Caco-2 (cell line): ENCODE results near the gene CTTN. TPM values are rescaled to one million over a fixed set of nuclear protein-coding genes. Genes with fewer than 3 reads are reported as not detected.

Source experiments
- BruUV-seq: library from RNA; stranded (reverse); fragments of 400-500 nt; replicated peaks from 2 replicates; lab custom pipeline; 2021; lab: Mats Ljungman, UMichigan
- CTCF ChIA-PET: fragments of 300-600 bp; sonication (Branson Sonifier 250); formaldehyde crosslinking; loops from one replicate; lab custom pipeline; 2022; ENCODE audit warnings: antibody characterized with exemption; lab: Charles Lee
- POLR2A ChIA-PET: fragments of 300-600 bp; sonication (Branson Sonifier 250); formaldehyde crosslinking; loops from one replicate; lab custom pipeline; 2022; ENCODE audit warnings: antibody characterized with exemption; lab: Charles Lee
- DNase-seq, 2 experiments: peaks; one replicate each; pipeline versions ENCODE4 v3.0.0 to v3.0.0-alpha.2; 2020 to 2022
- H3K27me3 ChIP-seq: replicated peaks from 2 replicates; pipeline ENCODE4 v1.6.0; 2011; ENCODE audit warnings: low read length; ENCODE audit not compliant: control insufficient read depth, insufficient read depth
- H3K36me3 ChIP-seq: 2 replicates; pipeline ENCODE4 v1.5.1; 2011; ENCODE audit warnings: low read length; ENCODE audit not compliant: control insufficient read depth, insufficient read depth
- H3K4me1 ChIP-seq: fragments of 250-450 bp; sonication (Bioruptor Pico); 2 replicates; pipeline ENCODE4 v1.5.1; 2020; ENCODE audit warnings: mild to moderate bottlenecking
- H3K4me3 ChIP-seq: 2 replicates; pipeline ENCODE4 v1.5.1; 2011; ENCODE audit warnings: low read depth, mild to moderate bottlenecking, control low read depth, low read length
- H3K9me3 ChIP-seq: fragments of 250-450 bp; sonication (Bioruptor Pico); 2 replicates; pipeline ENCODE4 v1.5.1; 2020; ENCODE audit warnings: mild to moderate bottlenecking, moderate library complexity
- H3K27ac Mint-ChIP-seq: one replicate; pipeline ENCODE4 v1.8.0; 2022; ENCODE audit warnings: mixed read lengths; ENCODE audit not compliant: unreplicated experiment
- H3K27me3 Mint-ChIP-seq: one replicate; pipeline ENCODE4 v1.8.0; 2022; ENCODE audit warnings: mixed read lengths; ENCODE audit not compliant: insufficient read depth, unreplicated experiment
- H3K36me3 Mint-ChIP-seq: one replicate; pipeline ENCODE4 v1.8.0; 2022; ENCODE audit warnings: mild to moderate bottlenecking, mixed read lengths; ENCODE audit not compliant: insufficient read depth, unreplicated experiment
- H3K4me1 Mint-ChIP-seq: one replicate; pipeline ENCODE4 v1.8.0; 2022; ENCODE audit warnings: low read depth, mixed read lengths; ENCODE audit not compliant: unreplicated experiment
- H3K4me3 Mint-ChIP-seq: one replicate; pipeline ENCODE4 v1.8.0; 2022; ENCODE audit warnings: mild to moderate bottlenecking, moderate library complexity, mixed read lengths; ENCODE audit not compliant: unreplicated experiment
- H3K9me3 Mint-ChIP-seq: one replicate; pipeline ENCODE4 v1.8.0; 2022; ENCODE audit warnings: mixed read lengths; ENCODE audit not compliant: unreplicated experiment
- CTCF ChIP-seq, 2 experiments: fragments of 200-600 bp in 1 of 2; IDR thresholded peaks; 1 replicate in 1 of 2; 2 replicates in 1 of 2; pipeline versions ENCODE4 v1.5.1 to v1.8.0; 2011 to 2022; ENCODE audit warnings: antibody characterized with exemption in 1 of 2, control low read depth in 1 of 2, inconsistent platforms in 1 of 2, low read depth in 1 of 2, low read length in 1 of 2, mild to moderate bottlenecking in 1 of 2, moderate library complexity in 1 of 2; ENCODE audit not compliant: insufficient read depth in 1 of 2, severe bottlenecking in 1 of 2, unreplicated experiment in 1 of 2
- intact Hi-C: fragments of 100-400 bp; cut with micrococcal nuclease; formaldehyde crosslinking; loops from one replicate; pipeline ENCODE4 v1.10.0; 2022; ENCODE audit not compliant: unreplicated experiment
- total RNA-seq: library from RNA; stranded (reverse); gene quantifications from 2 replicates; pipeline ENCODE4 v1.2.3, GENCODE V29; 2022

The CTTN gene
- total RNA-seq, 1 experiment from 2014 or later, result 502 TPM

- Histone ChIP-seq H3K4me3 (no peak overlapping the region), H3K9me3 (no peaks in the 10 kb centered on the region), H3K36me3 (peaks cover 22% of the 10 kb centered on the region), H3K4me1 (no peaks in the 10 kb centered on the region), H3K27me3 (no peaks in the 10 kb centered on the region)
- TF ChIP-seq CTCF (IDR thresholded peaks at IDR 0.05; ENCODE audit: insufficient read depth in 1 of 2, low read depth in 1 of 2, low read length in 1 of 2, severe bottlenecking in 1 of 2, unreplicated experiment in 1 of 2), result no peak
- intact Hi-C loops, result no loop called here
- POLR2A ChIA-PET, result no interaction called here
- Mint-ChIP-seq H3K27me3 (no peaks in the 10 kb centered on the region), H3K27ac (no peak overlapping the region), H3K36me3 (peaks cover 98% of the 10 kb centered on the region), H3K4me3 (no peak overlapping the region), H3K9me3 (no peaks in the 10 kb centered on the region), H3K4me1 (no peaks in the 10 kb centered on the region)
- no TSS peak for BruUV-seq
- CTCF ChIA-PET, result interaction anchor here (0.5 kb wide), 1 partner anchor 403 kb away, joined by 3 read pairs; no protein-coding TSS in a partner anchor
- DNase-seq, result no peak
Observed at GRCh38 chr11:70411713-70412452, 13.6 kb downstream of the CTTN start.

GRCh38 chr11:70413151-70413550 lies 14.8 kb downstream of the CTTN start:
- H3K27ac Mint-ChIP-seq, result no peak overlapping the region
- H3K9me3 Mint-ChIP-seq, result no peaks in the 10 kb centered on the region
- Histone ChIP-seq H3K4me3 (no peak overlapping the region), H3K36me3 (peaks cover 27% of the 10 kb centered on the region), H3K9me3 (no peaks in the 10 kb centered on the region), H3K4me1 (no peaks in the 10 kb centered on the region), H3K27me3 (no peaks in the 10 kb centered on the region)
- peaks cover 98% of the 10 kb centered on the region for H3K36me3 Mint-ChIP-seq
- ChIA-PET CTCF (no interaction called here), POLR2A (no interaction called here)
- no peak for TF ChIP-seq CTCF (IDR thresholded peaks at IDR 0.05; ENCODE audit: insufficient read depth in 1 of 2, low read depth in 1 of 2, low read length in 1 of 2, severe bottlenecking in 1 of 2, unreplicated experiment in 1 of 2)
- BruUV-seq, result no TSS peak
- no peak overlapping the region for H3K4me3 Mint-ChIP-seq
- H3K27me3 Mint-ChIP-seq, result no peaks in the 10 kb centered on the region
- DNase-seq, result no peak
- H3K4me1 Mint-ChIP-seq, result no peaks in the 10 kb centered on the region
- intact Hi-C loops, result no loop called here

GRCh38 chr11:70414341-70415100 lies 16.2 kb downstream of the CTTN start:
- Mint-ChIP-seq H3K9me3 (no peaks in the 10 kb centered on the region), H3K36me3 (peaks cover 98% of the 10 kb centered on the region), H3K27me3 (no peaks in the 10 kb centered on the region)

More at GRCh38 chr11:70414341-70415100, 16.2 kb downstream of the CTTN start:
- intact Hi-C loops, result no loop called here
- POLR2A ChIA-PET, result no interaction called here
- no TSS peak for BruUV-seq
- Histone ChIP-seq H3K4me1 (no peaks in the 10 kb centered on the region), H3K36me3 (peaks cover 28% of the 10 kb centered on the region), H3K4me3 (no peak overlapping the region), H3K9me3 (no peaks in the 10 kb centered on the region), H3K27me3 (no peaks in the 10 kb centered on the region)
- TF ChIP-seq CTCF (IDR thresholded peaks at IDR 0.05; ENCODE audit: insufficient read depth in 1 of 2, low read depth in 1 of 2, low read length in 1 of 2, severe bottlenecking in 1 of 2, unreplicated experiment in 1 of 2), result no peak
- Mint-ChIP-seq H3K27ac (no peak overlapping the region), H3K4me1 (no peaks in the 10 kb centered on the region), H3K4me3 (no peak overlapping the region)
- CTCF ChIA-PET, result no interaction called here
- DNase-seq, result no peak
